ENCODE measurements around the gene BAHD1.

BAHD1 gene

DNA sequence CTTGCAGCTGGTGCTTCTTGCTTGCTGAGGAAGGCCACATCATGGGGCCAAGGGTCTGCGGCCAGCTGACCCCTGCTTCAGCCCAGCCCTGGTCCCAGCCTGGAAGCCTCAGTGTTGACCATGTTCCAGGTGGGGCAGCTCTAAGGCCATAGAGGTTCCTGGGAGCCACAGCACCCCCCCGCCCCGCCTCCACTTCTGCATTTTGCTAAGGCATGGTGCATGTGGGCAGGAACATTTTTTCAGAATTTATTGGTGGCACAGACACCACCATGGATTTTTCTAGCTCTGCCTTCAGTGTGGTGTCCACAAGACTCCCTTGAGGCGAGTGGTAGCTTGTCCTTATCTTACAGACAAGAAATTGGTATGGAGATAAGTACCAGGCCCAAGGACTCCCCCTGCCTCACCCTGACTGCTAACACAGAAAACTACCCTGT is 28.2 kb downstream of the BAHD1 start:
- no peak overlapping the region for H3K4me2 ChIP-seq (ENCODE audit: low read length)
- no peak overlapping the region for H2BK15ac ChIP-seq (replicated peaks; ENCODE audit: low read depth)
- no peaks in the 10 kb centered on the region for H3K79me2 ChIP-seq (ENCODE audit: control insufficient read depth, insufficient read depth, low read length)
- peaks cover 4% of the 10 kb centered on the region for H3K4me1 ChIP-seq (ENCODE audit: control insufficient read depth, low read depth, low read length)
- H3K4ac ChIP-seq (ENCODE audit: low read depth, low read length), result no peak overlapping the region
- no peak overlapping the region for H3K27ac ChIP-seq (ENCODE audit: low read depth, low read length)
- peaks cover 2% of the 10 kb centered on the region for H3K79me1 ChIP-seq (ENCODE audit: low read length)
- WGBS (ENCODE audit: extremely low coverage, insufficient coverage, low lambda C conversion rate), result no CpG with 5 or more reads among the region's 4 CpGs
- H3K27me3 ChIP-seq (ENCODE audit: insufficient read depth, low read length, poor library complexity), result no peaks in the 10 kb centered on the region
- H3K9ac ChIP-seq (ENCODE audit: low read length), result no peak overlapping the region
- no peak overlapping the region for H2BK120ac ChIP-seq (ENCODE audit: low read depth, low read length)
- DNase-seq, result no peak
- H3K18ac ChIP-seq (ENCODE audit: low read length), result no peak overlapping the region
- H3K56ac ChIP-seq (ENCODE audit: low read length), result no peak overlapping the region
- no peak overlapping the region for H4K8ac ChIP-seq (ENCODE audit: low read depth, low read length)
- H2BK5ac ChIP-seq (ENCODE audit: low read length), result no peak overlapping the region
- no peak overlapping the region for H3K4me3 ChIP-seq (ENCODE audit: low read length)
- peaks cover 5% of the 10 kb centered on the region for H3K36me3 ChIP-seq (ENCODE audit: control insufficient read depth, insufficient read depth, low read length)
- H3K23ac ChIP-seq (ENCODE audit: low read length), result no peak overlapping the region
- no peak overlapping the region for H2AK5ac ChIP-seq (ENCODE audit: low read length)
- H4K5ac ChIP-seq (ENCODE audit: low read length), result no peak overlapping the region

DNA sequence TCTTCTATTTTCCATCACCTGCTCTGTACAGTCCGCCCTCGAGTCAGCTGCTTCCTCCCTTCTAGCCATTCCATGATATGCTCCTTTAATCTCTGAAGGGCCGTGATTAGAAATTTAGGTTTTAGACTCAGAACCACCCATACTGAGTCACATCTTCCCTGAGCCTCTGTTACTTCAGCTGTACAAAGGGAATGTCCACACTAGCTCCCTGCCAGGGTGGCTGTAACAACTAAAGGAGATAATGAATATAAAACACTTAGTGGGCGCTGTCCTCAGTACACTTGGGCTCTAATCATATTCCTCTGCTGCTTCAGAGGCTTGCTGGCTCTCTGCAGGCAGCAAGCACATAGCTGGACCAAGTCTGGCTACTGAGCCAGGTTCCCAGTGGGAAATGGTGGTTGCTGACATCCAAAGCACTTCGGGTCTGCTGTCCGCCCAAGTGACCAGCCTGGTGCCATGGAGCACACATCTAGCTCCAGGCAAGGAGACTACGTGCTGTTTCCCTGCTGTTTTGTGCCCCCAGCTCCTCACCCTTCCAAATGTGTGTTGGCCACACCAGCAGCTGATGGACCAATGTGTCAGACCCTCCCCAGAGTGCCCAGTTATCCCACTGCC is 29.1 kb downstream of the BAHD1 start:
- Histone ChIP-seq H4K8ac (ENCODE audit: low read depth, low read length) (no peak overlapping the region), H2BK5ac (ENCODE audit: low read length) (no peak overlapping the region), H3K79me2 (ENCODE audit: control insufficient read depth, insufficient read depth, low read length) (no peaks in the 10 kb centered on the region), H2BK15ac (replicated peaks; ENCODE audit: low read depth) (no peak overlapping the region), H3K9ac (ENCODE audit: low read length) (peak overlapping the region; percentile 77), H3K18ac (ENCODE audit: low read length) (no peak overlapping the region), H3K23ac (ENCODE audit: low read length) (no peak overlapping the region), H3K56ac (ENCODE audit: low read length) (peak overlapping the region; percentile 94), H3K4me2 (ENCODE audit: low read length) (peak overlapping the region; percentile 41), H3K27me3 (ENCODE audit: insufficient read depth, low read length, poor library complexity) (no peaks in the 10 kb centered on the region), H3K79me1 (ENCODE audit: low read length) (peaks cover 2% of the 10 kb centered on the region), H4K5ac (ENCODE audit: low read length) (no peak overlapping the region), H3K36me3 (ENCODE audit: control insufficient read depth, insufficient read depth, low read length) (peaks cover 4% of the 10 kb centered on the region), H3K4me3 (ENCODE audit: low read length) (no peak overlapping the region), H2AK5ac (ENCODE audit: low read length) (peak overlapping the region; percentile 13), H3K27ac (ENCODE audit: low read depth, low read length) (no peak overlapping the region), H3K4me1 (ENCODE audit: control insufficient read depth, low read depth, low read length) (peaks cover 4% of the 10 kb centered on the region), H3K4ac (ENCODE audit: low read depth, low read length) (no peak overlapping the region), H2BK120ac (ENCODE audit: low read depth, low read length) (no peak overlapping the region)
- no CpG with 5 or more reads among the region's 7 CpGs for WGBS (ENCODE audit: extremely low coverage, insufficient coverage, low lambda C conversion rate)
- DNase-seq, result no peak

DNA sequence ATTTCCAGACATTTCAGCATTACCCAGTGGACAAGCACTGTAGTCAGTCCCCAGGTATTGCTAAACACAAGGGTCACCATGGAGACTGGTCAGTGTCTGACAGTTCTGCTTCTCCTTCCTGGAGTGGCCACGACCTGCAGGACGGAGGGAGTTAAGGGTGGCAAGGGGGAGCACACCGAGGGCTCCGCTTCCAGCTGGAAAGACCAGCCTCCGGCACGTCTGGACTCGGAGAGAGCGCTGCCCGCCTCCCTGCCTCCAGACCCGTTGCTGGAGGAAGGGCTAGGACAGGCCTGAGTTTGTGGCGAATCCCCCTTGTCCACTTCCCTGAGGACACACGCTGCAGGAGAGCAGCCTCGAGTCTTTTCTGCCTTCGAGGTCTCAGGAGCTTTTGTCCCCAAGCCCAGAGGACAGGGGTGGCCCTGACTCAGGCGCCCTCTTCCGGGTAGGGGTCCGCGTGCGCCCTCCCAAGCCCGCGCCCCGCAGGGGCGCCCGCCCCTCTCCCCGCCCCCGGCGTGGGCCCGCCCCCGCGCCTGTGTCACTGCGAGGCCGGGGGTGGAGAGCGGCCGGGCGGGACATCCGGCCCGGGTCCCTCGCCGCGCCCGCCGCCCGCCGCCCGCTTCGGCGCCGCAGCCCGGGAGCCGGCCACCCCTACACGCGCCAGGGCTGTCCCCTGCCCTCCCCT is 29.8 kb downstream of the BAHD1 start, which contains the start of gene CHST14:
TSS of gene CHST14 (plus strand) at position 562 of the 682 bp plus-strand sequence. CDS start 230 bp downstream, outside the sequence.
- H4K5ac ChIP-seq (ENCODE audit: low read length), result no peak within 1 kb of the TSS
- no CpG with 5 or more reads among the region's 52 CpGs for WGBS (ENCODE audit: extremely low coverage, insufficient coverage, low lambda C conversion rate)
- peak within 1 kb of the TSS; percentile 13 for H2AK5ac ChIP-seq (ENCODE audit: low read length)
- no peak within 1 kb of the TSS for H4K8ac ChIP-seq (ENCODE audit: low read depth, low read length)
- H3K18ac ChIP-seq (ENCODE audit: low read length), result peak within 1 kb of the TSS; percentile 85
- no peak within 1 kb of the TSS for H2BK120ac ChIP-seq (ENCODE audit: low read depth, low read length)
- no peak within 1 kb of the TSS for H2BK15ac ChIP-seq (replicated peaks; ENCODE audit: low read depth)
- peak within 1 kb of the TSS; percentile 90 for H3K9ac ChIP-seq (ENCODE audit: low read length)
- peak; percentile 81 for DNase-seq
- H3K4me1 ChIP-seq (ENCODE audit: control insufficient read depth, low read depth, low read length), result peaks cover 4% of the 10 kb centered on the region
- H3K79me2 ChIP-seq (ENCODE audit: control insufficient read depth, insufficient read depth, low read length), result no peaks in the 10 kb centered on the region
- peak within 1 kb of the TSS; percentile 77 for H3K4ac ChIP-seq (ENCODE audit: low read depth, low read length)
- peak within 1 kb of the TSS; percentile 75 for H3K27ac ChIP-seq (ENCODE audit: low read depth, low read length)
- peak within 1 kb of the TSS; percentile 42 for H2BK5ac ChIP-seq (ENCODE audit: low read length)
- peak within 1 kb of the TSS; percentile 99 for H3K23ac ChIP-seq (ENCODE audit: low read length)
- H3K27me3 ChIP-seq (ENCODE audit: insufficient read depth, low read length, poor library complexity), result no peaks in the 10 kb centered on the region
- H3K79me1 ChIP-seq (ENCODE audit: low read length), result peaks cover 2% of the 10 kb centered on the region
- H3K56ac ChIP-seq (ENCODE audit: low read length), result peak within 1 kb of the TSS; percentile 95
- H3K4me3 ChIP-seq (ENCODE audit: low read length), result peak within 1 kb of the TSS; percentile 56
- peak within 1 kb of the TSS; percentile 84 for H3K4me2 ChIP-seq (ENCODE audit: low read length)
- peaks cover 1% of the 10 kb centered on the region for H3K36me3 ChIP-seq (ENCODE audit: control insufficient read depth, insufficient read depth, low read length)

- peaks cover 1% of the 10 kb centered on the region for H3K36me3 ChIP-seq (ENCODE audit: control insufficient read depth, insufficient read depth, low read length)
- H2AK5ac ChIP-seq (ENCODE audit: low read length), result no peak overlapping the region
- WGBS (ENCODE audit: extremely low coverage, insufficient coverage, low lambda C conversion rate), result no CpG with 5 or more reads among the region's 60 CpGs
- no peak overlapping the region for H4K8ac ChIP-seq (ENCODE audit: low read depth, low read length)
- H3K79me1 ChIP-seq (ENCODE audit: low read length), result peaks cover 2% of the 10 kb centered on the region
- peak overlapping the region; percentile 56 for H3K4me3 ChIP-seq (ENCODE audit: low read length)
- H2BK120ac ChIP-seq (ENCODE audit: low read depth, low read length), result no peak overlapping the region
- peak overlapping the region; percentile 99 for H3K23ac ChIP-seq (ENCODE audit: low read length)
- H3K56ac ChIP-seq (ENCODE audit: low read length), result peak overlapping the region; percentile 95
- DNase-seq, result peak; percentile 46
- peak overlapping the region; percentile 90 for H3K9ac ChIP-seq (ENCODE audit: low read length)
- no peak overlapping the region for H4K5ac ChIP-seq (ENCODE audit: low read length)
- H3K4ac ChIP-seq (ENCODE audit: low read depth, low read length), result peak overlapping the region; percentile 77
- H3K4me2 ChIP-seq (ENCODE audit: low read length), result peak overlapping the region; percentile 84
- H3K27ac ChIP-seq (ENCODE audit: low read depth, low read length), result peak overlapping the region; percentile 0
- no peaks in the 10 kb centered on the region for H3K79me2 ChIP-seq (ENCODE audit: control insufficient read depth, insufficient read depth, low read length)
- H3K18ac ChIP-seq (ENCODE audit: low read length), result peak overlapping the region; percentile 85
- no peaks in the 10 kb centered on the region for H3K27me3 ChIP-seq (ENCODE audit: insufficient read depth, low read length, poor library complexity)
- H2BK15ac ChIP-seq (replicated peaks; ENCODE audit: low read depth), result no peak overlapping the region
- H2BK5ac ChIP-seq (ENCODE audit: low read length), result peak overlapping the region; percentile 42
- H3K4me1 ChIP-seq (ENCODE audit: control insufficient read depth, low read depth, low read length), result peaks cover 4% of the 10 kb centered on the region
Observed at GRCh38 chr15:40471105-40471807, 30.5 kb downstream of the BAHD1 start.

DNA sequence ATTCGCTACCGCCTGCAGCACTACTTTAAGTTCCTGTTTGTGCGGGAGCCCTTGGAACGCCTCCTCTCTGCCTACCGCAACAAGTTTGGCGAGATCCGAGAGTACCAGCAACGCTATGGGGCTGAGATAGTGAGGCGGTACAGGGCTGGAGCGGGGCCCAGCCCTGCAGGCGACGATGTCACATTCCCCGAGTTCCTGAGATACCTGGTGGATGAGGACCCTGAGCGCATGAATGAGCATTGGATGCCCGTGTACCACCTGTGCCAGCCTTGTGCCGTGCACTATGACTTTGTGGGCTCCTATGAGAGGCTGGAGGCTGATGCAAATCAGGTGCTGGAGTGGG is 31.0 kb downstream of the BAHD1 start:
- no peak overlapping the region for H3K27ac ChIP-seq (ENCODE audit: low read depth, low read length)
- no peaks in the 10 kb centered on the region for H3K27me3 ChIP-seq (ENCODE audit: insufficient read depth, low read length, poor library complexity)
- no peaks in the 10 kb centered on the region for H3K79me2 ChIP-seq (ENCODE audit: control insufficient read depth, insufficient read depth, low read length)
- peak overlapping the region; percentile 99 for H3K23ac ChIP-seq (ENCODE audit: low read length)
- H4K8ac ChIP-seq (ENCODE audit: low read depth, low read length), result no peak overlapping the region
- no peak overlapping the region for H4K5ac ChIP-seq (ENCODE audit: low read length)
- H3K79me1 ChIP-seq (ENCODE audit: low read length), result peaks cover 2% of the 10 kb centered on the region
- peak; percentile 89 for DNase-seq
- H3K4me2 ChIP-seq (ENCODE audit: low read length), result peak overlapping the region; percentile 84
- H2BK5ac ChIP-seq (ENCODE audit: low read length), result no peak overlapping the region
- H3K18ac ChIP-seq (ENCODE audit: low read length), result no peak overlapping the region
- H3K4me1 ChIP-seq (ENCODE audit: control insufficient read depth, low read depth, low read length), result peaks cover 4% of the 10 kb centered on the region
- H2BK120ac ChIP-seq (ENCODE audit: low read depth, low read length), result no peak overlapping the region
- H3K36me3 ChIP-seq (ENCODE audit: control insufficient read depth, insufficient read depth, low read length), result peaks cover 1% of the 10 kb centered on the region
- peak overlapping the region; percentile 95 for H3K56ac ChIP-seq (ENCODE audit: low read length)
- H3K9ac ChIP-seq (ENCODE audit: low read length), result peak overlapping the region; percentile 90
- peak overlapping the region; percentile 56 for H3K4me3 ChIP-seq (ENCODE audit: low read length)
- H3K4ac ChIP-seq (ENCODE audit: low read depth, low read length), result peak overlapping the region; percentile 77
- H2BK15ac ChIP-seq (replicated peaks; ENCODE audit: low read depth), result no peak overlapping the region
- no peak overlapping the region for H2AK5ac ChIP-seq (ENCODE audit: low read length)
- WGBS (ENCODE audit: extremely low coverage, insufficient coverage, low lambda C conversion rate), result no CpG with 5 or more reads among the region's 16 CpGs

Data from mesendoderm (in vitro differentiated cells).